ENCODE results near the gene DCANP1.

The DCANP1 gene

GRCh38 chr5:135478938-135479337, 31.8 kb upstream of the DCANP1 start:
- DNase-seq: no peak

GRCh38 chr5:135477613-135478066, 30.5 kb upstream of the DCANP1 start:
- DNase-seq: no peak

- DNase-seq: no peak
Measured at GRCh38 chr5:135476615-135477581, 29.8 kb upstream of the DCANP1 start.

GRCh38 chr5:135473956-135474670, 27.0 kb upstream of the DCANP1 start:
- DNase-seq: no peak

- no peak for DNase-seq
Measured at GRCh38 chr5:135472141-135472540, 25.0 kb upstream of the DCANP1 start.

- no peak for DNase-seq
Measured at GRCh38 chr5:135471726-135472125, 24.6 kb upstream of the DCANP1 start.

- no peak for DNase-seq
Measured at GRCh38 chr5:135469911-135470310, 22.8 kb upstream of the DCANP1 start.

GRCh38 chr5:135468541-135468940, 21.4 kb upstream of the DCANP1 start:
- no peak for DNase-seq

GRCh38 chr5:135467871-135468485, 20.8 kb upstream of the DCANP1 start:
- DNase-seq: no peak

GRCh38 chr5:135467051-135467625, 20.0 kb upstream of the DCANP1 start:
- no peak for DNase-seq

GRCh38 chr5:135466178-135467050, 19.3 kb upstream of the DCANP1 start:
- peak; percentile 72 for DNase-seq

- DNase-seq: no peak
Measured at GRCh38 chr5:135465391-135466122, 18.4 kb upstream of the DCANP1 start.

GRCh38 chr5:135462304-135462703, 15.2 kb upstream of the DCANP1 start:
- peak; percentile 44 for DNase-seq

GRCh38 chr5:135461481-135462151, 14.5 kb upstream of the DCANP1 start:
- no peak for DNase-seq

GRCh38 chr5:135460246-135461033, 13.3 kb upstream of the DCANP1 start:
- DNase-seq: no peak

- DNase-seq: no peak
Measured at GRCh38 chr5:135458921-135459331, 11.8 kb upstream of the DCANP1 start.

- DNase-seq: no peak
Measured at GRCh38 chr5:135458356-135458755, 11.2 kb upstream of the DCANP1 start.

- peak; percentile 58 for DNase-seq
Measured at GRCh38 chr5:135457424-135458071, 10.4 kb upstream of the DCANP1 start.

All from stimulated activated CD4-positive, alpha-beta T cell treated with anti-CD3 and anti-CD28 coated beads, Interleukin-4, amount 100 ng/mL, for 24 hours (primary cell).